Measurements from ENCODE around the gene ZBTB43. TPM values are rescaled to one million over a fixed set of nuclear protein-coding genes. Genes with fewer than 3 reads are reported as not detected.

Gene ZBTB43
- total RNA-seq, result 3.7 and 3.9 TPM in 2 replicates

DNA sequence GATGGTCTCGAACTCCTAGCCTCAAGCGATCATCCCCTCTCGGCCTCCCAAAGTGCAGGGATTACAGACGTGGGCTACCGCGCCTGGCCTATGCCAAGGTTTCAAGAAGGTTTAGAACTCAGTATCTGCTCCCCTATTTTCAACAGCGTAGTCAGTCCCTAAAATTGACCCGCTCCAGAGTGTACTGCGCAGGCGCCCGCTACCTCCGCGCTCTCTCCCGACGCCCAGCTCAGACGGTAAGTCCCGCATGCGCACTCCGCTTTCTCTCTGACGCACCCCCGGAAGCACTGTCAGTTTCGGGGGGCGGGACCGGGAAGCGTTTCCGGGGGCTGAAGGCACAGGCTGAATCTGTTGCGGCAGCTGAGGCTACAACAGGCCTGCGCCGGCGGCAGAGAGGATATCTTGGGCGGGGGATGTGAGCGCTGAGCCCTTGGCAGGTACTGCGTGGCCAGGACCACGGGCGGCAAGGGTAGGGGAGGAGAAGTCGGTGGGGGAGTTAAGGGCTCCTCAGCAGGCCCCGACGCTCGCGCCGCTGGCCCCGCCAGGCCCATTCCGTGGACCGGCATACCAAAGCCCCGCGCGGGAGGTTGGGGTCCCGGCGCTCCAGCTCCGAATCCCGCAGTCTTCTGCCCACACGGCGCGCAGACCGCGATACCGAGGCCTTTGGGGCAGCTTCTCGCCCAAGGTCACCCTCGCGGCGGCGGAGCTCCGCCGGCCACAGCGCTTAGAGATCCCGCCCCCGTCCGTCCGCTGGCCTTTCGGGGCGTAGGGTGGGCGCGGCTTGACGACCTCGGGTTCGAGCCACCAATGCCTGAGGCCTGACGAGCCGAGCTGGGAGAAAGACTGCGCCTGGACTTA lies at the start of gene ZBTB43:
TSS of gene ZBTB43 (plus strand) at position 345 of the 858 bp plus-strand sequence. CDS start 27,470 bp downstream, outside the sequence.

GRCh38 chr9:126860077-126860756 lies 55.4 kb downstream of the ZBTB43 start, which contains the start of gene ZBTB34:
Gene ZBTB34 (plus strand): TSS chr9:126860639. CDS start chr9:126879400, 18,761 bp downstream.

Other genes with a start within 250 kb of the ZBTB43 start
- not detected in 2 replicates for gene LMX1B, start 191.1 kb upstream of the ZBTB43 start, total RNA-seq
- 3.0 and 4.4 TPM in 2 replicates for gene ZBTB34, start 55.6 kb downstream of the ZBTB43 start, total RNA-seq
- 1.6 and 2.3 TPM in 2 replicates for gene RALGPS1, start 109.7 kb downstream of the ZBTB43 start, total RNA-seq